HG03520 (cell line): ENCODE measurements around the gene SLN.

Experiments
- ATAC-seq: cut with Tn5 transposase; IDR thresholded peaks from one replicate; pipeline ENCODE4 v1.9.1; 2021; ENCODE audit warnings: mild to moderate bottlenecking, moderate library complexity; ENCODE audit not compliant: unreplicated experiment

Gene SLN

DNA sequence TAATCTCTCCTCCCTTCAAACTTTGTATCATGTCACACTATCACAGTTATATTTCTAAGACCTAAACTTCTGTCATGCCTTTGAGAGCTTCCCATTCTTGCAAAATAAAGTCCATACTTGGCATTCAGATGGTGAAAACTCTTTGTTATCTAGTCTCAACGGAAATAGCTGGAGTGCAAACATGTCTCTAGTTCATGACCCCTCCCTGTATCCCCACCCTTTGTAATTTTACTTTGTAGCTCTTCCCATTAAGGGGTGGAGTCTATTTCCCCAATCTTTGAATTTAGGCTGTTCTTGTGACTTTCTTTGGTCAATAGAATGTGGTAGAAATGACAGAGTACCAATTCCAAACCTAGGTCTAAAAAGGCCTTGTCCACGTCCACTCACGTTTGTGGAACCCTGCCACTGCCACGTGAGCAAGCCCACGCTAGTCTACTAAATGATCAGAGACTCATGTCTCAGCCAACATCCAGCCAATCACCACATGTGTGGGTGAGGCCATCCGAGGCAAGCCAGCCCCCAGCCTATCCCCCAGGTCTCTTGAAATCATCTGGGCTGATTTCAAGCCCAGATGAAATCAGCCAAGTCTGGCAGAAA is 23.4 kb downstream of the SLN start:
- no peak for ATAC-seq

DNA sequence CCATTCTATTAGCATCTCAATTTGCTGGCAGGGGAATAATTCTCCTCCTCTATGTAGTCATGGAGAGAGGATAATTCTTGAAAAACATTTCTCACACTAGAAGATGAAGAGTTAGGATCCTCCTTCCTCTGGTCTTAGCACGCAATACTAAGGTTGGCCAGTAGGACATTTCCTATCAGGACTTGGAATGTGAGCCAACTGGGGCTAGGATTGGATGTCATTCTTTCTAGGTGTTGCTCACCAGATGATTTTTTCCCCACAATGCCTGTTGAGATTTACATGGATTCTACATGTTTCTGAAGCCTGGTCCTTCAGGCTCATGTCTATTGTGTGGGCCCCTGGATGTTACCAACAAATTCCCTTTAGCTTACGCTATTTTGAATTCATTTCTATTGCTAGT is 28.0 kb downstream of the SLN start:
- no peak for ATAC-seq

DNA sequence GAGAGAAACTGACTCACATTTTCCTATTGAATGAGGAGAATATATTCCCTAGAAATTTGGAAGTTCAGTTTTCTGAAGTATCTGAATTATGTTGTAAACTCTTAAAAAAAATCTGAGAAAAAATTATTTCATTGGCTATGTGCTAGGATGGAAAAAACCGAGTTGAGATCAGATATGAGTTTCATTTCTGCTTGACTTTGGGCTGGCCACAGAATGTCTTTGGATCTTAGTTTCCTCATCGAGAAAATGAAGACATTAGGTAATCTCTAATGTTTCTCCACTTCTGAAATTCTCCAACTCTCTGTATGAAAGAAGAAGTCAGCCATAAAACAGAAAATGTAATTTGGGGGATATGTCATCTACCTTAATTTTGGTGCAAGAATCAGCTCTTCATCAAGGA is 28.8 kb downstream of the SLN start:
- ATAC-seq, result no peak

DNA sequence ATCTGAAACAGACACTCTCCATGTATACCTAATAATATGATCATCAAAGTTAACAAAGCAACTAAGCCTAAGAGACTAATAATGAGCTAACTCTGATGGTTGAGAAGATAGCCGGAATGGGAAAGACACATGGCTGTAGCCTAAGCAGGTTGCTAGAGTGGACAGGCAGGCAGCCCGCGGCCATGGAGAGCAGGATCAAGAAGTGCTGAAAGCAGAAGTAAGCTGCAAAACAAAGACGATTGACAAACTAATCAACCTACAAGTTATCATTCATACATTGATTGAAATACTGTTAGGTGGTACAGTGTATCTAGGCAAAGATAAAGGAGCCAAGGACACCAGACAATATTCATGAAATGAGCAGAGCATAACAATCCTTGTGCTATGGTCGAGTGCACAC is 29.3 kb downstream of the SLN start:
- no peak for ATAC-seq

DNA sequence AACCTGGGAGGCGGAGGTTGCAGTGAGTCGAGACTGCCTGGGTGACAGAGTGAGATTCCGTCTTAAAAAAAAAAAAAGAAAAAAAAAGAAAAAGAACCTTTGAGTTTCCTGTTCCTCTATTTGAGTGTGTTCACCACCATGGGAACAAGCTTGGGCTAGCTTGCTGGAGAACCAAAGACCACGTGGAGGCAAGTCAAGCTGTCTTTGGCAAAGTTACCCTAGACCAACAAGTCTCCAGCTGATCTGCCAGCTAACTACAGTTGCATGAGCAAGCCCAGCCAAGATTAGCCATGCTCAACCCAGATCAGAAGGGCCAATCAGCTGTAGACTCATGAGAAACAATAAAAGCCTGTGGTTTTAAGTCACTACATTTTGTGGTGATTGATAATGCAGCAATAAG is 29.7 kb downstream of the SLN start:
- ATAC-seq, result no peak

DNA sequence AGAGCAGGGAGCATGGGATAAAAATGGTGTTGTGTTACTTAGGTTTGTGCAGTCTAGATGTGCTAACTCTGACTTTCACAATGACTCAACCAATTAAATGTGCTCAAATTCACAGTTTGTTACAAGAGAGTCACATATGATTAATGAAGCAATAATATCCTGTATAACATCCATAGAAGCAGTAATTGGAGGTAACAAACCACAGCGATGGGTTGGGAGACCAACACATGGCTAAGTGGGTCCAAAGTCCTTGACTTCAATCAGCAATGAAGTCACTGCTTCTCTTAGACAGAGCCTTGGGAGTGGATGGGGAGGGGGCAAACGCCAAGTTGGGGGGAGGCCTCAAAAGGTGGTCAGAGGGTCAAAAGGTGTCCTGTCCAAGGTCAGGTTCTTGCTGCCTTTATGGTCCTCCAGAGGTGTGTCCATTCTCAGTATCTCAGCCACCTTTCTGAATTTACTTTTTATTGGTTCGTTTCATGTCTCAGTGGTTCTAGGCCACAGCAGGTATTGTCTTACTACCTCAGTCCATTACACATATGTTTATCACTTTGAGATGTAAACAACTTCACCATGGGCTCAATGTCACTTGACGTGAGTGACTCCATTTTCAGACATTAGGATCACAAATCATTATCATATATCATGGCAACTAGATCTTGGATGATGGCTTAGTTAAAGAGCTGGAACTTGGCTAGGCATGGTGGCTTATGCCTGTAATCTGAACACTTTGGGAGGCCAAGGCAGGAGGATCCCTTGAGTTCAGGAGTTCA is 32.4 kb downstream of the SLN start:
- no peak for ATAC-seq

DNA sequence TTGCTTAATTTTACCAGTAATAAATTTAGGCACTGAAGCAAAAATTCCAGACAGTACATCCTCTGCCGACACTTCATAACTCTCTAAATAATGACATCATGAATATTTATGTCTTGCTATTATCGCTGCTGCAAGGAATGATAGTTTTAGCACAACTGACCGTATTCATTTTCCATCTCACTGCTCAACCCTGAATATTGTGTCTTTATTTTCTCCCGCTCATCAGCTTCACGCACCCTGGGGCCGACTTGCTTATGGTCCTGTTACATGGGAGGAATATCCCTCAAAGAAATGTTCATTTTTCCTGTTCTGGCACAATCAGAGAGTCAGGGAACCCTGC is 33.3 kb downstream of the SLN start:
- no peak for ATAC-seq

DNA sequence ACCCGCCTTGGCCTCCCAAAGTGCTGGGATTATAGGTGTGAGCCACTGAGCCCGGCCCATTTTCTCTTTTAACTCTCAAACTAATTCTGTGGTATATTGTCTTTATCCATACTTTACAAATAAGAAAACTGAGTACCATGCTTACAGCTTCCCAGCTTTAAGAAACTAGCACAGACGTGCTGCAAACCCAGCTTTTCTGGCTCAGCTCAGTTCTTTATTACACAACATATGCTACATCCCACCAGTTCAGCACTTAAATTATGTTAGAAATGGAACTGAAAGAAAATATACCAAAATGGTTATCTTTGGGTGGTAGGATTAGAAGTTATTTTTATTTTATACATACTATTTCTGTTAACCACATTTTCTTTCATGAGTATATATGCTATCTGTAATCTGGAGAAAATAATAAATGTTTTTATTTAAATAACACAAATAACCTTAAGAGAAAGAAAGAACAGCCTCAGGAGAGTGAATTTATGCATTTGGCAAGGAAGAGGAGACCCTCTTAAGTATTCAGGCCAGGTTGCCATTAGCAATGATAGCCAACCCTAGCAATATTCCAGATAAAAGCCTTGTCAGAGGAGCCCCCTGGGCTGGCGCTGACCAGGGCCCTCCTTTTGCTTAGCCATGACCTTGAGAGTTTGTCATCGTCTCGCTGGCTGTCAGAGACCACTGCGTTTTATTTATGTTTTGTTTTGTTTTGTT is 33.8 kb downstream of the SLN start:
- no peak for ATAC-seq

DNA sequence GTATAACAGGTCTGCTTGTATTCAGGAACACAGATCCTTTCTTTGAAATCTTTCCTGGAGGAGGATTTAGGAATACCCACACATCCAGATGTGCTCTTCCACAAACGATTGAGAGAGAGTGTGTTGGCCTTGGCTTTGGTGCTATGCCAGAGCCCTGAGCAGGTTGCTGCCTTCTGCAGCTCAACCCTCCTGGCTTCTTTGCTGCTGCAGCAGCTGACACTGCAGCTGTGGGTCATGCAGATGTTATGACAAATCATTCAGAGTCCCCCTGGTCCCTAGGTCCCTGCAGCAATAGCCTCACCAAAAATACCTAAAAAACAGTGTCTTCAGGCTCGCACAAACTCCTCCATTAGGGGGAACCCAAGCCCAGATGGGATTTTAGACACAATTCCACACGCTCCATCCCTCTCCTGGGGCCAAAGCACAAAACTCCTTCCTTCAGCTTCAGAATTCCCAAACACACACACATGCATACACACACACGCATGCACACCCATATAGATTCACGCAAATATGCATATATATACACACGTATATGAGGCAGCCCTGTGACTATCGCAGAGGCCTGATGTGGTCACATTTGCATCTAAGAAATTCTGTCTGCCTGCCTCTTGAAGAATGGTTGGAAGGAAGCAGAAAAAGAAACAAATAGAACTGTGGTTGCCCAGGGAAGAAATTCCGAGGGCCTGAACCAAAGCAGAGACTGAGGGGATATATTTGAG is 35.4 kb downstream of the SLN start:
- no peak for ATAC-seq

DNA sequence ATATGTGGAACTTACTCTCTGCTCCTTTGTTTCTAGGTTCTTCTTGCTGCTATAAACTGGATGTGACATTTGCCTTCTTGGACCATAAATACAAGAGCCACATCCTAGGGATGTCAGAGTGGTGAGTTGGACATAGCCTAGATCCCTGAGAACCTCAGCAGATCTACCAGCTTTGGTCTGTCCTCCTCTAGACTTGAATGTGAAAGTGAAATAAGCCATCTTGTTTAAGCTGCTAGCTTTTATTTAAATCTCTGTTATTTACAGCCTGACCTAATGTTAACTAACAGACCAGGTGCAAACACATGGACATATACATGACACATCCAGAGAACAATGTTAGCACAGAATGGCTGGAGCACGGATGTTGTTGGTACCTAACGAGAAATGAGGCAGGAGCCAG is 36.0 kb downstream of the SLN start:
- no peak for ATAC-seq

DNA sequence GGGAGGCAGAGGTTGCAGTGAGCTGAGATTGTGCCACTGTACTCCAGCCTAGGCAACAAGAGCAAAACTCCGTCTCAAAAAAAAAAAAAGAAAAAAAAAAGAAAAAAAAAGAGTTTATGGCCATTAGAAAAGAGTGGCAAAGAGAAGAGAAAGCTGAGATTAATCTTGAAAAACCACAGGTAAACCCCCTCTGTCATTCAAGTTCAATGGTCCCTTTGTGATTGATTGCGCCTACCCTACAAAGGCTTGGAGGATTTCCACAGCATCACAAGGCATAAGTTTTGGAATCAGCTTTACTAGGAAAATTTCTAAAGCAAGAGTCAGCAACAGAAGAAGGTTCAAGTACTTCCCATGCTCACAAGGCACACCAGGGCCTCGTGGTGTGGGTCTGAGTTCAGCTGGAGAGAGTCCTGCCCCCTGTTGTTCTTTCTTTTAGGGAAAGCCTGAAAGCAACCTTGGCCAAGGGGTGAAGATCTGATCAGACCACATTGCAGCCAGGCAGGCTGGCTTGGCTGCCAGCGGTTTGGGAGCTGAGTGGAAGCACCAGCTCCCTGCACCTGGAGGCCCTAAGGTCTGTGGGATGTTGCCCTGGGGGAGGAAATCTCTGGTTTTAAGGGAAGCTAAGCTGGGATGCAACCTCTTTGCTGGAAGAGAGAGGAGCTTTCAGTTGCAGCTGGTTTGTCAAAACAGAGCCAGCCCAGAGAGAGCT is 41.8 kb downstream of the SLN start:
- ATAC-seq, result no peak

DNA sequence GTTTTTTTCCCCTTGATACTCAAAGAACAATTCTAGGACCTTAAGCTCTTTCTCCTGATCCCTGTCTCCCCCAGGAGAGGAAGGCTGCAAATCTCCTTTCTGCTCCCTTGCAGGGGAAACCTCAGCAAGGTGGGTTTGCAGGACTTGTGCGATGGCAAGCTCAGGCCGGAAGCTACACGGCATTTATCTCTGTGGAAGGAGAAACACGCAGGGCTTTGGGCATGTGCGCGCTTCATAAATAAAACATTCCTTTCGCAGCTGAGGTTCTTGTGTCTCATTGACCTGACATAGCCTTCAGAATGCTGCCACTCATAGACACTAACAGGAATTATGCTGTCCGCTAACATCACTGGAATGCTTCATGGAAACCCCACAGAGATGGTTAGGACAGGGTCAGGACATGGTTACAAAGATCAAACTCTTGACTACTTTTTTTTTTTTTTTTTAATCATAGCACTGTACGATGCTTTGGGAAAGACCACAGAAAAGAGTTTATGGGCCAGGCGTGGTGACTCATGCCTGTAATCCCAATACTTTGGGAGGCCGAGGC is 42.6 kb downstream of the SLN start:
- no peak for ATAC-seq

DNA sequence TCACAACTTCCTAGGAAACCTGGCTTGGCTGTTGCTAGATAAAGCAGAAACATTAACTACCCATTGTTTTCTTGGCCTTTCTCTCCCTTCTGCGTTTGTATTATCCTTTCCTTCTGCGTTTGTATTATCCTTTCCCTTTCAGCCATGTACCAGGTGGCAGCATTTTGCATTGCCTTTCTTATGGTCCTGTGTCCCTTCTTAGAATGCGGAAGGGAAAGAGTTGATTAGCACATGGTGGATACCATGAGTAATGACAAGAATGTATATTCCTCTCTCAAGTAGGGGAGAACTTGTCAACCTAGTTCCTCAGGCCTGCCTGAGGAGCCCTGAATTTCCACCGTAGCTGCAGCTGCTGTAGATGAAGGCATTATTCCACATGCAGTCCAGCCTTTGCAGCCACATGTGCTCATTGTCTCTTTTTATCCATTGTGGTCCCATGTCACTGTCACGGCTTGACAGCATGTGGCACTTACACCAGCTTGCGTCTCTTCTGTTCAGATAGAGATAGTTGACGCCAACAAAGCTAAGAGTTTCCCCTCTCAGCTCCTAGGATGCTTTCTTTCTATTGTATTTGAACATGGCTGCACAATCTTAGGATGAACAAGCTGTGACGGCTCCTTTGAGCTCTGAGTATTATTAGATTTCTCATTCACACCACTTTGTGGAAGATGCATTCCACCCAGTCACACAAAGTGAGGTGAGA is 44.8 kb downstream of the SLN start:
- ATAC-seq, result no peak

DNA sequence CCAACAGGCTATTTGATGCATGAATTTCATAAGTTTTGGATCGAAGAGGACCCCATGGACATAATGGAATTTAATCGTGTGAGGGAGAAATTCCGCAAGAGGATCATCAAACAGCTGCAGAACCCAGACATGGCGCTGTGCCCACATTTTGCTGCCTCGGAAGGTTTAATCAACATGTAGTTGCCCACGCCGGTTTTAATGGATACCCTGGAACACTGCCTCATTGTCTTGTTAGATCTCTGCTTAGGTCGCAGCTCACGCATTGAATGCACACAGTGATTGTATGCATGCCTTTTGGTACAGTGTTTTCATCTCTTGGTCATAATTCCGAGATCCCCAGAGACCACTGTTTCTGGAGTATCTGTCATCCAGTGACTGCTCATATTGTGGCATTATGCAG is 46.8 kb downstream of the SLN start:
- ATAC-seq, result no peak

DNA sequence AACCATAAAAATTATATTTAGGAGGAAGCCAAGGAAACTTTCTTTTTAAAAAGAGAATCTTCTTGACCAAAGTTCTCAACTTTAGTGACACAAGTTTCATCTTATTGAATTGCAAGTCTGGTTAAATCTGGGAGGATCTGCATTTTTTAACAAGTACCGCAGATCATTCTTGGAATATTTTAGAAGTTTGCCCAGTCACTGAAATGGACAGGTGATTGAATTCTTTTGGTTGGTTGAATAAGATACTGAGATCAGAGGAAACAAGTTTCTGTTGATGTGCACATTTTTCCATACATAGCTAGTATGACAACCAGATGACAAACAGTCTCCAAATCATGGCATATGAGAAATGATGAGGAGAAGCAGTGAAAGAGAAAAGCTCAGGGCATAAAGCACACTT is 50.2 kb downstream of the SLN start:
- no peak for ATAC-seq

DNA sequence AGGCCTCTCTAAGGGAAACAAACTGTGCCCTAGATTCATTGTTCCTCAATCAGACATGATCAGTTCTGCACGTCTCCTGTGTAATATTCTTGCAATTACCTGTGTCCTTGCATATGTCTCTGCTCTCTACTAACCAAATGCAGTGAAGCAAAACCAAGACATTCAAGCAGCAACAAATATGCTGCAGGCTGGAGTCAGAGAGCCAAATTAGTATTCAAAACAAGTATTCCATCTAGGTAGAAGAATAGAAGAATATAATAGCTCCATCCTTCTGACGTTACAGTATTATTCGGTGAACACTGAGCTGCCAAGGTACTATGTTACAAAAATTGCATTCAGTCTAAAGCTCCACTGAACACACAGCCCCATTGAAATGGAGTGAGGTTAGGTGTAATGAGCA is 51.8 kb downstream of the SLN start:
- ATAC-seq, result no peak

DNA sequence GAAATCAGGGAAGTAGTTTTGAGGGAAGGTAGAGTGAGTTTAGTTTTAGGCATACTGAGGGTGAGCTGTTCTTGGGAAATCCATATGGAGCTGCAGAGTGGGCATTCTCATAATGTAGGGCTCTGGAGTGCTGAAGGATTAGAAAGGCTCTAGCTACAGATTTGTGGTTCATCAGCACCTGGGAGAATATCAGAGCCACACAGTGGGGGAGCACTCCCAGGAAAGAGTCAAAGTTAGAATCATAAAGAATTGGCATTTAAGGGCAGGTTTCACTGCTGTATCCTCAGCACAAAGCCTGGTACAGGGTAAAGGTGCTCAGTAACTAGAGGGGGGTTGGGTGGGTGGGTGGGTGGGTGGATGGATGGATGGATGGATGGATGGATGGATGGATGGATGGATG is 52.5 kb downstream of the SLN start:
- no peak for ATAC-seq
